GM13977 (cell line): ENCODE measurements around the gene MBTD1.

Source experiments
- DNase-seq: peaks from one replicate; pipeline ENCODE4 v3.0.0; 2012; ENCODE audit warnings: low spot score
- in situ Hi-C: fragments of 300-500 bp; cut with MboI; formaldehyde crosslinking; loops from one replicate; pipeline ENCODE4 v1.12.0; 2022; ENCODE audit warnings: low sequenced_read_pairs, low pct_unique_long_range_greater_than_20kb, mixed read lengths, inconsistent platforms; ENCODE audit not compliant: unreplicated experiment
- TF ChIP-seq, protein P1 (sequence below): IDR thresholded peaks from 2 replicates; pipeline ENCODE4 v1.5.1; 2012; ENCODE audit warnings: mild to moderate bottlenecking, control low read depth; ENCODE audit not compliant: insufficient read depth; ENCODE audit errors: extremely low read depth, missing control alignments

MBTD1 gene

DNA sequence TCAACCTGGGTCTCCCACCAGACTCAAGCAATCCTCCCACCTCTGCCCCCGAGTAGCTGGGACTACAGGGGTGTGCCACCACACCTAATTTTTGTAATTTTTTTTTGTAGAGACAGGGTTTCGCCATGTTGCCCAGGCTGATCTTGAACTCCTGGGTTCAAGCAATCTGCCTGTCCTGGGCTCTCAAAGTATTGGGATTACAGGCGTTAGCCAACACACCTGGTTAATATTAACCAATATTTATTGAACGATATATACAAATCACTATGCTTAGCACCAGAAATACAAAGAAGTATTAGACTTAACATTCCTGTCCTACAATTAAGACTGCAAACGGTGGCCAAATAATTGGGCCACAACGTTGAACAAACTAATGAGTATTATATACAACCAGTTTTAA lies 4.2 kb downstream of the MBTD1 start:
- DNase-seq = no peak
- in situ Hi-C loops = no loop called here
- TF ChIP-seq, protein P1, sequence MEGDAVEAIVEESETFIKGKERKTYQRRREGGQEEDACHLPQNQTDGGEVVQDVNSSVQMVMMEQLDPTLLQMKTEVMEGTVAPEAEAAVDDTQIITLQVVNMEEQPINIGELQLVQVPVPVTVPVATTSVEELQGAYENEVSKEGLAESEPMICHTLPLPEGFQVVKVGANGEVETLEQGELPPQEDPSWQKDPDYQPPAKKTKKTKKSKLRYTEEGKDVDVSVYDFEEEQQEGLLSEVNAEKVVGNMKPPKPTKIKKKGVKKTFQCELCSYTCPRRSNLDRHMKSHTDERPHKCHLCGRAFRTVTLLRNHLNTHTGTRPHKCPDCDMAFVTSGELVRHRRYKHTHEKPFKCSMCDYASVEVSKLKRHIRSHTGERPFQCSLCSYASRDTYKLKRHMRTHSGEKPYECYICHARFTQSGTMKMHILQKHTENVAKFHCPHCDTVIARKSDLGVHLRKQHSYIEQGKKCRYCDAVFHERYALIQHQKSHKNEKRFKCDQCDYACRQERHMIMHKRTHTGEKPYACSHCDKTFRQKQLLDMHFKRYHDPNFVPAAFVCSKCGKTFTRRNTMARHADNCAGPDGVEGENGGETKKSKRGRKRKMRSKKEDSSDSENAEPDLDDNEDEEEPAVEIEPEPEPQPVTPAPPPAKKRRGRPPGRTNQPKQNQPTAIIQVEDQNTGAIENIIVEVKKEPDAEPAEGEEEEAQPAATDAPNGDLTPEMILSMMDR = no peak

DNA sequence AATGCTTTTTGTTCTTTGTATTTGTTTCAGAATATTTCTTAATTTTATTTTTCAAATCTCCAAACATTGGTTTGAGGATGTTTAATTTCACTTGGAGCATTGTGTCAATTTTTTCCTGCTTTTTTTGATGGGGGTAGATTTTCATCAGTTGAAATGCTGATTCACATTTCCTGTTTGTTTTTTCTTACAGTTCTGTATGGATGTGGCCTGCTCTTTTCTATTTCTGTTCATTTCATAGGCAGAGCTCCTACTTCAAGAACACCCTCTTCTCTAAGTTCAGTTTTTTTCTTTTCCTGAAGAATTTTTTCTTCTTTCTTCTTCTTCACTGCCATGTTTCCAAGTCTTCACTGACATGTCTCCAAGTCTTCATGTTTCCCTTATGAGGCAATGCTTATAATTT lies 8.8 kb downstream of the MBTD1 start:
- in situ Hi-C loops = no loop called here
- TF ChIP-seq, protein P1 = no peak
- DNase-seq = no peak

DNA sequence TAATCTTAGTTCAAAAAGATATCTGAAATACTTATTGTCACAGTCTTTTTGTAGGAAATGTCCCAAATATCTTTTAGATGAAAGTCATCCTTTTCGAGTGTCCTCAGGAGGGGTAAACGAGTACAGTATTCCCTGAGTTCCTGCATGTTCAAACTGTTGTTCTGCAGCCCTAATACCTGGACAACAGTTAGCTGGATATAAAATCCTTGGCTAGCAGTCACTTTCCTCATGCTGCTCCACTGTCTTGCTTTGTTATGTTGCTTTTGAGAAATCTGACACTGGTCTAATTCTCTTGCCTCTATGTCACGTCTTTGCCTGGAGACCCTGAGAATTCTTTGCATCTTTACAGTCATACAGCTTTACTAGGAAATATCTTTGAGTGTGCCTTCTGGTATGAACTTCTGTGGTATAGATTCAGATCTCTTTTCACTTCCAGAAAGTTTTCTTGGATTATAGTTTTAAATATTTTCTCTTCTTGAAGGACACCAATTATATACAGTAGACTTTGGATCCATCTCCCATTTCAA lies 9.5 kb downstream of the MBTD1 start:
- TF ChIP-seq, protein P1 = no peak
- no peak for DNase-seq
- in situ Hi-C loops = no loop called here

DNA sequence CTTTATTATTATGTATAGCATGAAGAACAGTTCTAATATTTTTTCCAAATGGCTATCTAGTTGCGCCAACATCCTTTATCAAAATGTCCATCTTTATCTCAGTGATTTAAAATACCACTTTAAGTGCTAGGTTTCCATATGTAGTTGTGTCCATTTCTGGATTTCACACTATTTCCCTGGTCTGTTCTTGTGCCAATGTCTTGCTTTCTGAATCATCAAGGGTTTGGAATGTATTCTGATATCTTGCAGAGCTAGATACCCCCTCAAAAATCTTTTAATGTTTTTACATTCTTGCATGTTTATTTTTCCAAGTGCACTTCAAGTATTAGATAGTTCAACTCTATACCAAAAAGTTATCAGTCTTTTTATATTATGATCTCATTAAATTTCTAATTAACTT lies 14.3 kb downstream of the MBTD1 start:
- DNase-seq = no peak
- in situ Hi-C loops = no loop called here
- TF ChIP-seq, protein P1 = no peak

DNA sequence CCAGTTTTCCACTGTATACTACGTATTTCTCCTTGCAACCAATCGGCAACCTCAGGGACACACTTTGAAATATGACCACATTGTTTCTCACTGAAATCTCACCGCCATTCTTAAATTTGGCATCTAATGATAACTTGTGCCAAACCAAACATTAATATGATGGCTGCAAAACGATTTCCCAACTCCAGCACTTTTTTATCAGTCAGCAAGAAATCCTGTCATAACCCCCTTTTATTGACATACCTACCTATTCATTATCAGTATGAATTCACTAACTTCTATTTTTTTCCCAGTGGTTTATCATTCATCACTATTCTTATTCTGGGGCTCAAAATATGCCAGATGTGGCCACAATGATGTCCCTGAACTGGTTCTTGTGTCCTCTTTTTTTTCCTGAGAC lies 15.8 kb downstream of the MBTD1 start:
- DNase-seq = no peak
- TF ChIP-seq, protein P1 = no peak
- in situ Hi-C loops = no loop called here

DNA sequence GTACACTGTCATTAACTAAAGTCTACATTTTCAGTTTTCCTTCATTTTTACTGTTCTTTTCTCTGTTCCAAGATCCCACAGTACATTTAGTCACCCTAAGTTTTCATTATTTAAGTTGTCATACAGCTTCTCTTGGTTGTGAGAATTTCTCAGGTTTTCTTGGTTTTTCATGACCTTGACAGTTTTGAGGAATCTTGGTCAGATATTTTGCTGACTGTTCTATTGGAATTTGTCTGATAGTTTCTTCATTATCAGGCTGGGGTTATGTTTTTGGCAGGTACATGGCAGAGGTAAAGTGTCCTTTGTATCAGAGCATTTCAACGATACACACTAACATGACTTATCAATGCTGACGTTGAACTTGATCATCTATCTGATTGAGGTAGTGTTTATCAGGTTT lies 19.6 kb downstream of the MBTD1 start:
- no peak for DNase-seq
- in situ Hi-C loops = no loop called here
- TF ChIP-seq, protein P1 = no peak

DNA sequence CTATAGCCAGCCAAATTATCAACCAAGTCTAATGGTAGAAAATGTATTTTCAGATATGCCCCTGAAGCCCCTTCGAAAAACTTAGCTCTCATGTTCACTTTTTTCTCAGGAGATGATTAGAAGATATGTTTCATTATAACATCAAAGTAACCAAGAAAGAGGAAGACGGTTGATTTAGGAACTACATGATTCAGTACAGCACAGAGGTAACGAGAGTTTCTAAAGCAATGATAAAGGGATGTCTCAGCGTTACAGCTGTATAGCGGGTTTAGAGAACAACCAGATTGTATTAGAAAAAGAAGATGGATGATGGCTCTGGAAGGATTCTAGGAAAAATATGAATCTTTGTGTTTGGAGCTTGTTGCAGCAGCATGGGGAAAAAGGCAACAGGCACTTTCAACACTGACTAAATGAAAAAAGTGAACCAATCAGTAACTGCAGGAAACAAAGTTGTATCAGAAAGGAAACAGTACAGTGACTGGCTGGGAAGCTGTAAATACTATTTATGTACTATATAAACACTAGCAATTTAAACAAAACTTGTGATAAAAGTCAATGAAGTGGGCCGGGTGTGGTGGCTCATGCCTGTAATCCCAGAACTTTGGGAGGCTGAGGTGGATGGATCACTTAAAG lies 21.5 kb downstream of the MBTD1 start:
- TF ChIP-seq, protein P1 = no peak
- peak; percentile 48 for DNase-seq
- in situ Hi-C loops = no loop called here
